ENCODE results near the gene SCTR.

Gene SCTR

GRCh38 chr2:119552902-119553301, 28.6 kb upstream of the SCTR start:
- Histone ChIP-seq H3K79me1 (ENCODE audit: low read length) (no peaks in the 10 kb centered on the region), H4K8ac (ENCODE audit: low read depth, low read length) (no peak overlapping the region), H2BK5ac (ENCODE audit: low read depth, low read length, poor library complexity) (no peak overlapping the region), H3K9me3 (ENCODE audit: insufficient read depth, low read depth, low read length) (no peaks in the 10 kb centered on the region), H2BK12ac (ENCODE audit: low read length) (no peak overlapping the region), H3K79me2 (ENCODE audit: control insufficient read depth, insufficient read depth, low read length, poor library complexity) (no peaks in the 10 kb centered on the region), H3K27ac (ENCODE audit: low read depth, low read length) (no peak overlapping the region), H2AFZ (ENCODE audit: insufficient read depth, low read length, poor library complexity) (no peak overlapping the region), H3K9ac (ENCODE audit: low read length) (no peak overlapping the region), H2AK5ac (ENCODE audit: low read length) (no peak overlapping the region), H4K12ac (ENCODE audit: low read depth, low read length) (no peak overlapping the region), H3K27me3 (ENCODE audit: insufficient read depth, low read length) (no peaks in the 10 kb centered on the region), H3K4ac (ENCODE audit: low read depth, low read length) (no peak overlapping the region), H3K18ac (ENCODE audit: low read length) (no peak overlapping the region), H2BK120ac (ENCODE audit: insufficient read depth, low read length, poor library complexity) (no peak overlapping the region), H3K23ac (ENCODE audit: low read length) (no peak overlapping the region), H3K14ac (ENCODE audit: low read length) (no peak overlapping the region), H4K91ac (ENCODE audit: low read depth, low read length) (no peak overlapping the region), H3K4me3 (ENCODE audit: low read depth, low read length) (no peak overlapping the region), H3K4me2 (ENCODE audit: low read length) (no peak overlapping the region), H3K4me1 (ENCODE audit: control insufficient read depth in 1 of 2, insufficient read depth in 2 of 2, low read length in 2 of 2) (no peaks in the 10 kb centered on the region), H3K36me3 (ENCODE audit: control insufficient read depth in 1 of 2, insufficient read depth in 2 of 2, low read length in 2 of 2) (no peaks in the 10 kb centered on the region)
- WGBS (ENCODE audit: extremely low coverage, insufficient coverage, insufficient read length), result no CpG with 5 or more reads among the region's 3 CpGs
- no peak for DNase-seq

- no peaks in the 10 kb centered on the region for H3K9me3 ChIP-seq (ENCODE audit: insufficient read depth, low read depth, low read length)
- no peaks in the 10 kb centered on the region for H3K36me3 ChIP-seq (ENCODE audit: control insufficient read depth in 1 of 2, insufficient read depth in 2 of 2, low read length in 2 of 2)
- H3K27ac ChIP-seq (ENCODE audit: low read depth, low read length), result no peak overlapping the region
- no peaks in the 10 kb centered on the region for H3K79me1 ChIP-seq (ENCODE audit: low read length)
- H2AFZ ChIP-seq (ENCODE audit: insufficient read depth, low read length, poor library complexity), result no peak overlapping the region
- H4K91ac ChIP-seq (ENCODE audit: low read depth, low read length), result no peak overlapping the region
- no peak overlapping the region for H3K18ac ChIP-seq (ENCODE audit: low read length)
- H3K4me3 ChIP-seq (ENCODE audit: low read depth, low read length), result no peak overlapping the region
- H4K8ac ChIP-seq (ENCODE audit: low read depth, low read length), result no peak overlapping the region
- no peak overlapping the region for H3K4me2 ChIP-seq (ENCODE audit: low read length)
- no peak overlapping the region for H3K4ac ChIP-seq (ENCODE audit: low read depth, low read length)
- no peak overlapping the region for H2BK120ac ChIP-seq (ENCODE audit: insufficient read depth, low read length, poor library complexity)
- H3K79me2 ChIP-seq (ENCODE audit: control insufficient read depth, insufficient read depth, low read length, poor library complexity), result no peaks in the 10 kb centered on the region
- no CpG with 5 or more reads among the region's 1 CpG for WGBS (ENCODE audit: extremely low coverage, insufficient coverage, insufficient read length)
- H3K27me3 ChIP-seq (ENCODE audit: insufficient read depth, low read length), result no peaks in the 10 kb centered on the region
- H2AK5ac ChIP-seq (ENCODE audit: low read length), result no peak overlapping the region
- H3K23ac ChIP-seq (ENCODE audit: low read length), result no peak overlapping the region
- no peak overlapping the region for H3K14ac ChIP-seq (ENCODE audit: low read length)
- no peak for DNase-seq
- H3K4me1 ChIP-seq (ENCODE audit: control insufficient read depth in 1 of 2, insufficient read depth in 2 of 2, low read length in 2 of 2), result no peaks in the 10 kb centered on the region
- no peak overlapping the region for H2BK12ac ChIP-seq (ENCODE audit: low read length)
- no peak overlapping the region for H3K9ac ChIP-seq (ENCODE audit: low read length)
- no peak overlapping the region for H2BK5ac ChIP-seq (ENCODE audit: low read depth, low read length, poor library complexity)
- H4K12ac ChIP-seq (ENCODE audit: low read depth, low read length), result no peak overlapping the region
Observed at GRCh38 chr2:119550856-119551255, 26.6 kb upstream of the SCTR start.

GRCh38 chr2:119550346-119550745, 26.1 kb upstream of the SCTR start:
- Histone ChIP-seq H3K27ac (ENCODE audit: low read depth, low read length) (no peak overlapping the region), H3K27me3 (ENCODE audit: insufficient read depth, low read length) (no peaks in the 10 kb centered on the region), H3K79me1 (ENCODE audit: low read length) (no peaks in the 10 kb centered on the region), H2BK12ac (ENCODE audit: low read length) (no peak overlapping the region), H3K4me3 (ENCODE audit: low read depth, low read length) (no peak overlapping the region), H4K8ac (ENCODE audit: low read depth, low read length) (no peak overlapping the region), H3K23ac (ENCODE audit: low read length) (no peak overlapping the region), H3K9ac (ENCODE audit: low read length) (no peak overlapping the region), H2BK120ac (ENCODE audit: insufficient read depth, low read length, poor library complexity) (no peak overlapping the region), H4K91ac (ENCODE audit: low read depth, low read length) (no peak overlapping the region), H4K12ac (ENCODE audit: low read depth, low read length) (no peak overlapping the region), H2AK5ac (ENCODE audit: low read length) (no peak overlapping the region), H3K4me2 (ENCODE audit: low read length) (no peak overlapping the region), H3K4me1 (ENCODE audit: control insufficient read depth in 1 of 2, insufficient read depth in 2 of 2, low read length in 2 of 2) (no peaks in the 10 kb centered on the region), H2BK5ac (ENCODE audit: low read depth, low read length, poor library complexity) (no peak overlapping the region), H3K9me3 (ENCODE audit: insufficient read depth, low read depth, low read length) (no peaks in the 10 kb centered on the region), H3K14ac (ENCODE audit: low read length) (no peak overlapping the region), H3K4ac (ENCODE audit: low read depth, low read length) (no peak overlapping the region), H2AFZ (ENCODE audit: insufficient read depth, low read length, poor library complexity) (no peak overlapping the region), H3K36me3 (ENCODE audit: control insufficient read depth in 1 of 2, insufficient read depth in 2 of 2, low read length in 2 of 2) (no peaks in the 10 kb centered on the region), H3K18ac (ENCODE audit: low read length) (no peak overlapping the region), H3K79me2 (ENCODE audit: control insufficient read depth, insufficient read depth, low read length, poor library complexity) (no peaks in the 10 kb centered on the region)
- DNase-seq, result no peak
- no CpG with 5 or more reads among the region's 2 CpGs for WGBS (ENCODE audit: extremely low coverage, insufficient coverage, insufficient read length)

- no peak overlapping the region for H2BK120ac ChIP-seq (ENCODE audit: insufficient read depth, low read length, poor library complexity)
- no peak overlapping the region for H3K27ac ChIP-seq (ENCODE audit: low read depth, low read length)
- no peaks in the 10 kb centered on the region for H3K36me3 ChIP-seq (ENCODE audit: control insufficient read depth in 1 of 2, insufficient read depth in 2 of 2, low read length in 2 of 2)
- H2BK5ac ChIP-seq (ENCODE audit: low read depth, low read length, poor library complexity), result no peak overlapping the region
- H3K9me3 ChIP-seq (ENCODE audit: insufficient read depth, low read depth, low read length), result no peaks in the 10 kb centered on the region
- no peak overlapping the region for H3K14ac ChIP-seq (ENCODE audit: low read length)
- no CpG with 5 or more reads among the region's 1 CpG for WGBS (ENCODE audit: extremely low coverage, insufficient coverage, insufficient read length)
- no peaks in the 10 kb centered on the region for H3K27me3 ChIP-seq (ENCODE audit: insufficient read depth, low read length)
- H4K91ac ChIP-seq (ENCODE audit: low read depth, low read length), result no peak overlapping the region
- no peak overlapping the region for H3K4me2 ChIP-seq (ENCODE audit: low read length)
- H3K18ac ChIP-seq (ENCODE audit: low read length), result no peak overlapping the region
- no peak overlapping the region for H4K12ac ChIP-seq (ENCODE audit: low read depth, low read length)
- DNase-seq, result no peak
- H3K23ac ChIP-seq (ENCODE audit: low read length), result no peak overlapping the region
- H3K79me1 ChIP-seq (ENCODE audit: low read length), result peaks cover 4% of the 10 kb centered on the region
- no peak overlapping the region for H2BK12ac ChIP-seq (ENCODE audit: low read length)
- H2AFZ ChIP-seq (ENCODE audit: insufficient read depth, low read length, poor library complexity), result no peak overlapping the region
- H4K8ac ChIP-seq (ENCODE audit: low read depth, low read length), result no peak overlapping the region
- no peak overlapping the region for H3K4me3 ChIP-seq (ENCODE audit: low read depth, low read length)
- H3K4ac ChIP-seq (ENCODE audit: low read depth, low read length), result no peak overlapping the region
- H3K4me1 ChIP-seq (ENCODE audit: control insufficient read depth in 1 of 2, insufficient read depth in 2 of 2, low read length in 2 of 2), result peaks cover 3 to 4% of the 10 kb centered on the region in 2 experiments
- H3K9ac ChIP-seq (ENCODE audit: low read length), result no peak overlapping the region
- no peak overlapping the region for H2AK5ac ChIP-seq (ENCODE audit: low read length)
- H3K79me2 ChIP-seq (ENCODE audit: control insufficient read depth, insufficient read depth, low read length, poor library complexity), result peaks cover 3% of the 10 kb centered on the region
Observed at GRCh38 chr2:119549241-119549640, 25.0 kb upstream of the SCTR start.

Data from trophoblast cell (in vitro differentiated cells and primary cell).